Fibroblast of skin of abdomen (primary cell): ENCODE results near the gene MAP2K4.

Source experiments
- DNase-seq: peaks from one replicate; pipeline ENCODE4 v3.0.0-alpha.2; 2013

The MAP2K4 gene

DNA sequence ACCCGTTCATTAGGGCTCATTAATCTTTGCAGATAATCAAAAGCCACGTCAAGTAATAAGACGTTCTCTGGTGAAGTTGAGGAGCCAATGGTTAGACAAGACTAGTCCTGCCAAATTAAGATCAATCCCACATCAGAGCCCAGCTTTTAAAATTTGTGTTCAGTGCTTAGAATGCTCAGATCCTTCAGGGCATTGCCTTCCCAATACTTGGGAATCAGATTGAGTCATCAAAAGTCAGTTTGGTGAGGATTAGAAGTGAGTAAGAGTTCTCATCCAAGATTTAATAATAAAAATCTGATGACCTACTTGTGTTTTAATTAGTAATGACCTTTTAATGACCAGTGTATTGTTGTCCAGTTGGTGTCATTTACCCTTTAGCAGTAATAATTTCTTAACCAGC, 19.8 kb downstream of the MAP2K4 start:
- DNase-seq = no peak

GRCh38 chr17:12041312-12041711, 20.6 kb downstream of the MAP2K4 start:
- peak; percentile 76 for DNase-seq

DNA sequence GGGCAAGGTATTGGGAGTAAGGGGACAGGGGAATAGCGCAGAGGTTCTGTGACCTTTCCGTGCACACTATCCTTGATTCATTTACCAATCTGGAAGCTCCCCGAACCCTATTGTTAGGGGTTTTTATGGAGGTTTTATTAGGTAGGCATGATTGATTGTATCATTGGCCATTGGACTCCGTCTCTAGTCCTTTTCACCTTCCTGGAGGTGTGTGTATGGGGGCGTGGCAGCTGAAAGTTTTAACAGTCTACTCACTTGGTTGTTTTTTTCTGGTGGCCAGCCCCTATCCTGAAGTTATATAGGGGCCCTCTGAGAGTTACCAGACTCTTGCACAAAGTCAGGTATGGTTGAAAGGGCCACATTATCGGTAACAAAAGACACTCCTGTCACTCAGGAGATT, 23.0 kb downstream of the MAP2K4 start:
- DNase-seq = no peak

DNA sequence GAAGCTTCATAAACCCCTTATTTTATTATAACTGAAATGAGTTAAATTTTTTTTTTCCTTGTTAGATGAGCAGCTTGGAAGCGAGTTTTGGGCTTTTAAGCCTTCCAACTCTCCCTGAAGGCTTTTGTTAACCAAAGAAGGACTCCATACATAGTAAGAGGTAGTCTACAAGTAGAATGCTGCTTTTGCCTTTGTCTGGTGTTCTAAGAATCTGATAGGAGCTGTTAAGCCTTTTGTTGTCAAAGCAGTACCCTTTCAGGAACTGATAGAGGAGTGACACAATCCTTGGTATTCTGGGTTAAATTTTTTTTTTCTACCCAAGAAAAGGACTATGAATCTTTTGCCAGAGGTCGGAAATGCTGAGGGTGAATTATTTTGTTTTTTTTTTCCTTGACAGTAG, 26.1 kb downstream of the MAP2K4 start:
- no peak for DNase-seq

GRCh38 chr17:12047681-12048376, 27.2 kb downstream of the MAP2K4 start:
- peak; percentile 14 for DNase-seq

DNA sequence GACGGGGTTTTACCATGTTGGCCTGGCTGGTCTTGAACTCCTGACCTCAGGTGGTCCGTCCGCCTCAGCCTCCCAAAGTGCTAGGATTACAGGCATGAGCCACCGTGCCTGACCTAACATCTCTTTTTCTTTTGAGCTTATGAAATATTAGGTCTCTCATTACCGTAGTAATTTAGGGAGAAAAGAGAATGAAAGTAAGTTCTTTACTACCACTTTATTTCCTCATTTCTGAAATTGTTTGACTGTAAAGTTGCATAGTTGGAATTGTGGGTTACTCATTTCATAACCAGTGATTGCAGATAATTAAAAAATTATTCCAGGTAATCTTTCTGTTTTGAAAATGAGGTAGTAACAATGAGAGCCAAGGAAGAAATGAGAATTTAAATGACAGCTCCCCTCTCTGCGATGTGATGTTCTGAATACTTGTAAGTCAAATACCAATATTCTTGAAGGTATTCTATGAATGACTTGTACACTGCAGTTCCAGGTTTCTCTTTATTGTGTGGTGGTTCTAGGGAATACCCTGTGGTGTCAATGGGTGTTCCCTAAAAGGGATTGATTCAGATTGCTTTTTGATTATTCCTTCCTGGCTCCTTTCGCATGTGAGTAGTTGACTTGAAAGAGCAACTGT, 28.3 kb downstream of the MAP2K4 start:
- DNase-seq = no peak

DNA sequence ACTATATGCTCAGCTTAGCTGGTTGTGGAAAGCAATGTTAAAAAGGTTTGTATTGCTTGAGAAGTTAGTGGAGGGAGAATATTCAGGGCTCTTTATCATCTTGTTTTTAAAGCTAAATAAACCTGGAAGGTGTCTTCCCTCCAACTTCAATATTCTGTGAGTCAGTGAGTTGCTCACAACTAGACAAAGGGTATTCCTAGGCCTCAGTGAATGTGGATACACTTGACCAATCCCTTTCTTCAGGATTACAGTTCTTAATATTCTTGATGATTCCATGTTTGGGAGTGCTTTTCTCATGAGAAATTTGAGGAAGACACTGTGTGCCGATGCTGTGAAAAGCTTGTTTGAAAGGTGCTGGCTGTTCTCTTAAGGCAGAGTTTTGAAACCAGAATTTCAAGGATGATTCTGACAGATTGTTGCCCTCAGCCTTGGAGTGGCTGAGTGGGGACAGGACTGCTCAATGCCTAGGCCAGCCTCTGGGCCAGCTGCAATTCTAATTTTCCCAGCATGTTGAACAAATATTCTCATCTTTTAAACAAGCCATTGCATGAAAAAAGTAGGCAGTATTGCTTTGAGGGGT, 30.1 kb downstream of the MAP2K4 start:
- DNase-seq = no peak

DNA sequence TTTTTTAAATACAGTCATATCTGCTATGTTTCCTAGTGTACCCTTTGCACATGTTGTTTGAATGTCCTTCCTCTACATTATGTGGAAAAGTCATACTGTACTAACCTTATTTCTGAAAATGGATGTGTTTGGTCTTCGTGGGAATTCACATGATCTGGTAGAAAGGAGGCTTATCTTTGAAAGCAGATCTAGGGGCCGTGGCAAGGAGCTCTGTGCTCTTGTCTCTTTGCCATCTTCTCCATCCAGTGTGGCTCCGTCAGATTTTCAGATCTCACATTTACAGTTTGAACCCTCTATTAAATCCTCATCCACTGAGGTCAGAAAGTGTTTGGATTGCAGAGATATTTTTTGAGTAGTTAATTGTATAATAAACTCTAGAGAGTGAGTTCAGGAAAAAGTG, 32.9 kb downstream of the MAP2K4 start:
- DNase-seq = no peak

DNA sequence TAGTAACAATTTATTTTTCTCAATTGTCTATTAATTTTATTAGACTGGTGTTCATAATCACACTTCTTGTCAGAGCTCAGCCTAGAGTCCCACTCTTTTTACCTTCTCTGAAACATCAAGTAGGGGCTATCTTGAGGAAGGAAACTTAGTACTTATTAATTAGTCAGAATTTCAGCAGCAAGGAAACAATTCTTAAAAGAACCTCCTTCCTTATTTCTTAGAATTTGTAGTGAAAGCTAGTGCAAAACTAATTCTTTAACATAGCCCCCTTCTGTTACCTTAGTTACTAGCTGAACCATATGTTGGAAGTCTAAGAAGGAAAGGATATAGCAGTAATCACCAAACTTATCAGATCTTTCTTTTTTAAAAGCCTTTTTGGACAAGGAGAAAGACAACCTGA, 35.2 kb downstream of the MAP2K4 start:
- DNase-seq = no peak

- DNase-seq = no peak
Observed at GRCh38 chr17:12057520-12057919, 36.8 kb downstream of the MAP2K4 start.

DNA sequence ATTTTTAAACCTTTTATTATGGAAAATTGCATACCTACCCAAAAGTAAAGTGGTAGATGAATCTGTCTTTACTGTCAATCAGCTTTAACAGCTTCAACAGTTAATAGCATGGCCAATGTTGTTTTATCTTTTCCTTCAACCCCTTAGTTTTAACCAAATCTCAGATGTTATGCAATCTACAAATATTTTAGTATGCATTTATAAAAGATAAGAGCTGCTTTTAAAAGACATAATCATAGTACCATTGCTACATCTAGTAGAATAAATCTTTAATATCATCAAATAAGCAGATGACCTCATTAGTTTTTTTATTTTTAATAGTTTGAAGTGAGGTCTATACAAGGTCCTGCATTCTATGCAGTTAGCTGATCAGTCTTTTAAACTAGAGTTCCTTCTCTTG, 37.9 kb downstream of the MAP2K4 start:
- no peak for DNase-seq

DNA sequence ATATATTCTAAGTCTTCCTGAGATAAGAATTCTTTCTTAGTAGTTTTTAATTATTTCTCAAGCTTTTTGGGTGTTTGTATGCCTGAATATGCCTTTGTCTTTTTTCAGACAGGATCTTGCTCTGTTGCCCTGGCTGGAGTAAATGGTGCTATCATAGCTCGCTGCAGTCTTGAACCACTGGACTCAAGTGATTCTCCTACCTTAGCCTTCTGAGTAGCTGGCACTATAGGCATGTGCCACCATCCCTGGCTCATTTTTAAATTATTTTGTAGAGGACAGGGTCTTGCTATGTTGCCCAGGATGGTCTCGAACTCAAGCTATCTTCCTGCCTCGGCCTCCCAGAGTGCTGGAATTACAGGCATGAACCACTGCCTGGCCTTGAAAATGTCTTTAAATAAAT, 41.6 kb downstream of the MAP2K4 start:
- DNase-seq = no peak

DNA sequence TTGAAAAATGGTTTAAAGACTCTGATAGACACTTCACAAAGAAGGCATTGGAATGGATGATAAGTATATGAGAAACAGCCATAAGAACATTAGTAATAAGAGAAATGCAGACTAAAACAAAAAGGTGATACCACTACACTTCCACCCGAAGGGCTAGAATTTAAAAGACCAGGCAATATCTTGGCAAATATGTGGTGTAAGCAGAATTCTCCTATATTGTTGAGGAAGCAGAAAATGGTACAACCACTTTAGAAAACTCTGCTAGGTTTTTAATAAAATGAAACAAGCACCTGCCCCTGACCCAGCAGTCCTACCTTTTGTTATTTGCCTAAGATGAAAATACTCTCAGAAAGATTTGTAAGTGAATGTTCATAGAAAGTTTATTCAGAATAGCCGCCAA, 43.7 kb downstream of the MAP2K4 start:
- no peak for DNase-seq

DNA sequence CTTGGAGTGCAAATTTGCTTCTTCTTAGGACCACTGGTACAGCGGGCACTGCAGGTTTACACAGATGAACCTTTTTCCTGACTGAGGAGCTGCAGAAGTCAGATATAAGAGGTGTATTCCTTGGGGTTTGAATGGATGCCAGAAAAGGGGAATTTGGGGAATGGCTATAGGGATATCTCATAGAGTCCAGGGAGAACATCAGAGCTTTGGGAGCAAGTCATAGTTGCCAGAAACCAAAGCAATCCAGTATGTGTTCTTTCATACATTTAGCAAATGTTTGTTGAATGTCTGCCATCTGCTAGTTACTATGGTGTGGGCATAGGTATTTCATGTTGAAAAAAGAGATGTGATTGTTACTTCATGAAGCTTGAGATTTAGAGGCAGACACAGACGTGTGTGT, 46.8 kb downstream of the MAP2K4 start:
- DNase-seq = no peak

- no peak for DNase-seq
Observed at GRCh38 chr17:12068946-12069345, 48.3 kb downstream of the MAP2K4 start.

- DNase-seq = peak; percentile 75
Observed at GRCh38 chr17:12070561-12070960, 49.9 kb downstream of the MAP2K4 start.

DNA sequence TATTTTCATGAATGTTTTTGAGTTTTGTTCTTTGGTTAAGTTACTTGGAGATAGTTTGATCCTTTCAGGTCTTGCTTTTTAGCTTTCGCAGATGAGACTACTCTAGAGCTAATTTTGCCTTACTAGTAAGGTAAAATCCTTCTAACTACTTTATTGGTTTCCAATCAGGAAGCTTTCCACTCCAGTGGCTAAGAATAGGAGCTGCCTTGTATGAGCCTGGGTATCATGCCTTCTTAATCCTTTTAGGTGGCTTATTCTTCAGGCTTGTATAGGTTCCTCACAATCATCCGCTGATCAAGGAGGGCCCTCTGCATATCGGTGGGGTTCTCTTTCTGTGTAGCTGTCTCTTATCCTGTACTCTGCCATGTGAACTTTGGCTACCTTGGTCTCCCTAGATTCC, 53.7 kb downstream of the MAP2K4 start:
- no peak for DNase-seq

GRCh38 chr17:12077773-12078172, 57.1 kb downstream of the MAP2K4 start:
- no peak for DNase-seq

- peak; percentile 82 for DNase-seq
Observed at GRCh38 chr17:12078791-12079190, 58.1 kb downstream of the MAP2K4 start.

DNA sequence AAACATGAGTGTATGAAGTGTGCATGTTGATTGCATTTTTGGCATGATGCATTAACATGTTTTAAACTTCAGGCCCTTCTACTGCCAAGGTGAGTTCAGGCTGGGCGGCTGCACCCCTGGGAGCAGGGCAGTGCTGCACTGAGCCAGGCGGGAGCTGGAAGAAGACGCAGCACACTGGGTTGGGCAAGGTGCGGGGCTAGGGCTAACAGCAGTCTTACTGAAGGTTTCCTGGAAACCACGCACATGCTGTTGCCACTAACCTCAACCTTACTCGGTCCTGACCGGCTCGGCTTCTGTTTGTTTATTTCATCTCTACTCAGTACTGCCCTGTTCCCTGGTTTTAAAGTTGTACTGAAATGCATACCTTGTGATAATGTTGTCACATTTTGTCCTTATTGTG, 61.0 kb downstream of the MAP2K4 start:
- DNase-seq = no peak

DNA sequence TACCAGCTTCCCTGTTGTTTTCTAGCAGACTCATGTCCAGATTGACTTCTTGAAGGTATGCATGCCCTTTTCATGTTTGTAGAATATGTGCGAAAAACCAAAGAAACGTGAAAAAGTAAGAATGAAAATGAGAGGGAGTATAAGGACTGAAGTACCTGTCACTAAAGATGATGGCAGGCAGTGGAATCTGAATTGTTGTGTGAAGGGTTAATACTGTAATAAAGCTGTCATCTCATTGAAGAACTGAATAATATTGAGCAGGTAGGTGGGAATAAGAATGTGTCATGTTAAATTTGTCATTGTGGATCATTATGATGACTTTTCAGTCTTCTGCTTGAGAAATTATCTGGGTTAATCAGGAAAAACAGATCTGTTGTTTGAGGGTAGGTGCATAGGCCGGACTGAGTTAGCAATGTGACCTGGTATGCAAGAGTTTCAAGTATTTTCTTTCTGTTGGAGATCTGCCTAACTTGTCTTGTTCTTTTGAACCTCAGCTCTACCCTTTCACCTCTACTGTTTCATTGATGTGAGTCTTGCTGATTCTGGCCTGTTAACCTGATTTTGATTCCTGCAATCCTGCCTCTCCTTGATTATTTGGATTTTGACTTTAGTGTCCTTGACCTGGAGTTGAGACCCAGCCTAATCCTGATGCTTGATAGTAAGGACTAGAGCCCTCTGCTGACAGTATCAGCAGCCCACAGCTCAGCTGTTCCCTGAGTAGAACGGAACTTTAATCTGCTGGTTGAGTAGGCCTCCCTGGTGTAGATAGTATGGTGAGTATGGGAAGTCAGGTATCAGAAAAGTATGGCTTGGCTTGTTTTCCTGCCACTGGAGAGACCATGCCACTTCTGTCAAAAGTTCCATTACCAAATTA, 64.6 kb downstream of the MAP2K4 start:
- DNase-seq = no peak

DNA sequence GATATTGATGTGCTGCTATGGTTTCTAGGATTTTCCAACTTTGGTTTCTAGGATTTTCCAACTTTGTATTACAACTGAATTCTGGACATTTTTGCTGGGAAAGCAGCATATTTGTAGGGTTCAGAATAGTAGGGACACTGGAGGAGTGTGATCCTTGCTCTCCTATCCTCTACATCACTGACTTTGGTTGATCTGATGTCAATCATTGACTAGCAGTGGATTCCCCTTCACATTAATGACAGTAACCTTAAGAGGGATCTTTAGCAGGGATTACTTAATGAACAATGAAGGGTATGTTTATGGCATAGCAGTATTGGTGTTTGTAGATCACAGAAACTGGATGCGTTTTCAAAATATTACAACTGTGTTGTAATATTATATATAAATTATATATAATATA, 67.4 kb downstream of the MAP2K4 start:
- no peak for DNase-seq

- DNase-seq = peak; percentile 76
Observed at GRCh38 chr17:12089809-12090384, 69.2 kb downstream of the MAP2K4 start.
